Stimulated activated CD8-positive, alpha-beta memory T cell treated with anti-CD3 and anti-CD28 coated beads, Interleukin-2, amount 100 ng/mL, for 48 hours (primary cell): ENCODE measurements around the gene MRGPRX2.

Source experiments
- DNase-seq, 2 donors: peaks; one replicate each; pipeline ENCODE4 v3.0.0-alpha.2; 2020; ENCODE audit warnings: low read depth in 2 of 2

MRGPRX2 gene

DNA sequence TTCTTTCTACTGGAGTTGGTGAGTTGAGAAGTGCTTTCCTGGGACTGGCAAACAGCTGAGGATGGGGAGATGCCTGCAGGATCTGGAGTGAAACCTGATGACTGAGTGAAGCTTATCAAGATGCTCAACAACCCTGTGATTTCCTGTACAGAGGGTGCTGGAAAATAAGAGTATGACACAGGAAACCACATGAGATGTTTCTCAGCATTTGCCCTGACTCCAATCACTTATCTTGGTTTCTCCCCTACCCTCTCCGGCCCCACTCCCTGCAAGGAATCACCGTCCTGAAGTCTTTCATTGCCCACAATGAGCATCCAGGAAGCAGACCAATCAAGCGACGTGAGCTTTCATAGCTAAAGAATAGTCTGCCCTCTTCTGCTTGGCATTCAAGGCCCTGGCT is at the start of gene MRGPRX2:
TSS of gene MRGPRX2 (minus strand) at position 89 of the 400 bp plus-strand sequence. CDS start 4,315 bp downstream, outside the sequence.
- peak in 1 of 2 donors; percentile 11 for DNase-seq

DNA sequence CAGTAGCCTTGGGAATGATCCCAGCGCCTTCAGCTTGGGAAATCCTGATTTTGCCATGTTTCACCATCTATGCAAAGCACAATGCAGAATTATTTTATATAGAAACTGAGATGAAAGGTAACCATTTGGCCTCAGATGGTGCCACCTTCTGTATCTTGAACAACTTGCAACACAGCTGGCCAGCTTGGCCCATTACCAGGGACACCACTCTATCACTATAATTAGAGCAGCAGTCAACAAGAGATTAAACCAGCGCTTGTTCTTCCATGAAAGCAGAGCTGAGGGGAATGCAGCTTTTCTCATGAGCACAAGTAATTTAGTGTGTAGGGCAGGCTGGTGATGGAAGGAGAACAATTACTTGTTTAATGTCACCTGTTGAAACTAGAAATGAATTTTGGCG is 49.8 kb upstream of the MRGPRX2 start:
- DNase-seq = no peak

DNA sequence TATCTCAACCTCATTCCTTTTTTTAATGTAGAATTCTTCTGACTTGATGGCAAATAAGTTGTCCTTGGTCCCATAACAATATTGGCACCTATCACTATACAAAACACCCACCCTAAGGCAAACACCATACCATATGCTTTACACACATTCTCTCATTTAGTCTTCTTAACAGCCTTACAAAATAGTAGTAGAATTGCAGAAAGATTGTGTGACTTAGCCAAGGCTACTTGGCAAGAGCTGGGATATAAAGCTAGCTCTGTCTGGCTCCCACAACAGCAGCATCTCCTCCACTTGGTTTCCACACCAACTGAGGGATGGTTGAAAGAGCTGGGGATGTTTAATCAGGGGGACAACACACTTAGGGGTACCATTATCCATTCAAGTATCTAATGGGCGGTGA is 46.6 kb upstream of the MRGPRX2 start:
- no peak for DNase-seq

- DNase-seq = no peak
These were observed 44.5 kb upstream of the MRGPRX2 start for GRCh38 chr11:19105011-19105410.

DNA sequence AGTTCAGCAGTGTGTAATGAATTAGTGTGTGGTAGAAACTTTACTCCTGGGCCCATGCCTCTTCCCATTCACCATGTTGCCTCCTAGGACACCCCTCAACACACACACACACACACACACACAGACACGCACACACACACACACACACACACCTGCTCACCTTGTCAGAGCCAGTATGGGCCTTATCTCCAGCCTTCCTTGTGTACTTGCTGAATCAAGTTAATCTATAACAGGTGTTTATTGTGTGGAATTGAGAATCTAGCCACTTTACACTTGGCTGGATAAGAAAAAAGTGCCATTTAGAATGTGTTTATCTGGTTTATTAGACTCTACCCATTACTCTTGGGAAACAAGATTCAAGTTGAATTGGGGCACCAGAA is 42.0 kb upstream of the MRGPRX2 start:
- no peak for DNase-seq

GRCh38 chr11:19101796-19102520 is 41.4 kb upstream of the MRGPRX2 start:
- DNase-seq = no peak

DNA sequence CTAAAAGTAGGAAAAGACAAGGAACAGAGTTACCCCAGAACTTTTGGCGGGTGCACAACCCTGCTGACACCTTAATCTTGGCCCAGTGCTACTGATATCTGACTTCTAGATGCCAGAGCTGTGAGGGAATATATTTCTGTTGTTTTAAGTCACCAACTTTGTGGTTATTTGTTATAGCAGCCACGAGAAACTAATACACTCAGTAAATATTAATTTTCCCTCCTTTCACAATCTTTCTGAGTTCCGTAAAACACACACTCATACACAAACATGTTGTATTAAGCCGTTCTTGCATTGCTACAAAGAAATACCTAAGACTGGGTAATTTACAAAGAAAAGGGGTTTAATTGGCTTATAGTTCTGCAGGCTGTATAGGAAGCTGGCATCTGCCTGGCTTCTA is 40.4 kb upstream of the MRGPRX2 start:
- no peak for DNase-seq

GRCh38 chr11:19099093-19099492 is 38.6 kb upstream of the MRGPRX2 start:
- no peak for DNase-seq

DNA sequence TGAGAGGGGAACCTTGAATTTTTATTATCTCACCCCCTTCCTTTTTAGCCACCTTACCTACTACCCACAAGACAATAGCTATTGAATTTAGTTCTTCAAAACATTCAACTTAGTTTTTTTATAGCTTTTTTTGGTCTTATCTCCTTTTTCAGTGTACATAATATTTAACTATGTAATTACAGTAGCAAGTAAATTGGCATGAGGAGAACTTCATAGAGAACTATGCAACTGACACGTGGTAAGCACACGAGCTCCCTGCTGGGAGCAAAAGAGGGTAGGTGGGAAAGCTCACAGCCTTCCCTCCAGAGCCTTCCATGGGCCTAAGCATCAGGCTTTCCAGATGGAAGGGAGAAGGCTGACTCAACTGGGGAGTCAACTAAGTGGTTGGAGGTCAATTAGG is 34.3 kb upstream of the MRGPRX2 start:
- DNase-seq = no peak

- no peak for DNase-seq
These were observed 33.5 kb upstream of the MRGPRX2 start for GRCh38 chr11:19093976-19094375.

- no peak for DNase-seq
These were observed 32.3 kb upstream of the MRGPRX2 start for GRCh38 chr11:19092850-19093249.

DNA sequence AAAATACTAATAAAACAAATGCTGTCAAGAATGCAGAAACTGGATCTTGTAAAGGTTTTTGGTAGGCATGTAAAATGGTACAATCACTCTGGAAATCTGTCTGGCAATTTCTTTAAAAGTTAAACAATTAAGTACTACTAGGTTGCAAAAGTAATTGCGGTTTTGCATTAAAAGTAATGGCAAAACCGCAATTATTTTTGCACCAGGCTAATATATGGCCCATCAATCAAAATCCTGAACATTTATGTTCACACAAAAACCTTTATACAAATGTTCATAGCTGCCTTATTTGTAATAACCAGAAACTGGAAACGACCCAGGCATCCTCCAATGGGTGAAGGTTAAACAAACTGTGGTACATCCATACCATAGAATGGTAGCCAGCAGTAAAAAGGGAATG is 31.8 kb upstream of the MRGPRX2 start:
- DNase-seq = no peak

GRCh38 chr11:19091366-19091765 is 30.8 kb upstream of the MRGPRX2 start:
- no peak for DNase-seq

- DNase-seq = no peak
These were observed 28.9 kb upstream of the MRGPRX2 start for GRCh38 chr11:19089421-19089820.

GRCh38 chr11:19088791-19089190 is 28.3 kb upstream of the MRGPRX2 start:
- no peak for DNase-seq

- DNase-seq = no peak
These were observed 27.1 kb upstream of the MRGPRX2 start for GRCh38 chr11:19087658-19088057.

DNA sequence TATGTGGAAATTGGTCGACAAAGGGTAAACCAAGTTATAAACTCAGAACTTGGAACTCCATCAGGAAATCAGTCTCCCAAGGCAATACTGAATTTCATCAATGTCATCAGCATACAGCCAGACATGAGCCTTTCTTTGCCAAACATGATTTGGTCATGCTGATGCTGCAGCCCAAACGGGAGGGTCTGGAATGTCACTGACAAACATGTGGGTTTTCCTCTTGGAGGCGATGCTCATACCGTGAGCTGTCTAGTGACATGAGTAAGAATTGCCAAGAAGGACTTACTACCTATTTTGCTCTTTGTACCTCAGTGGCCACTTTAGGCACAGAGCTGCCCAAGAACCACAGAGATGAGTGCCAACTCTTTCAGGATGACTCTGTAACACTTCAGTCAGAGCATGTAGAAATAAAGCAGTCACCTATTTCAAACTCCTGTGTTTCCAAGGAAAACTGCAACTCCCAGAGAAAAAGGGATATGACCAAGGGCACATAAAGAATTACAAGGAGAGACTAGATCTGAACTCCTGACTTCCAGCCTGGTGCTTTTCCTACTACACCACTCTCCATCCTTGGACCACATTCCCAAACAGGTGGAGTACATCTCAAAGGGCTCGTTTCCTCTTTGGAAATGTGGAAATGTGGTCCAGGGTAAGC is 24.3 kb upstream of the MRGPRX2 start:
- DNase-seq = no peak

DNA sequence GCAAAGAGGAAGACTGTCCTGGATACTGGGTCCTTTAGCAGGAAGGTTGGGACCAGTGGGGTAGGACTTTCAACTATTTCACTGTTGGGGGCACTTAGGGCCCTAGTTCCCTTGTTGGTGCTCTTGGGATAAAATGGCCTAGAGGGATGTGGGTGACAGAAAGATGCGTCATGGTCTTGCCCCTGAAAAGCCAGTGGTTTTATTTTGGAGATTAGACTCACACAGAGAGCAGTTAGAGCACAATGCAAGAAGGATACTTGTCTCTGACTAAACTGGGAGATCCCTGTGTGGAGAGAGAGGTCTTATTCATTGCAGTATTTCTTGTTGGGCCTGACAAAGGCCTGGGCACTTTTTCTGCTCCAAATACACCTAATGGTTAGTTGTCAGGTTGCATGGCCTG is 22.6 kb upstream of the MRGPRX2 start:
- no peak for DNase-seq

GRCh38 chr11:19080579-19080993 is 20.1 kb upstream of the MRGPRX2 start:
- DNase-seq = no peak

- DNase-seq = no peak
These were observed 19.3 kb upstream of the MRGPRX2 start for GRCh38 chr11:19079643-19080440.

DNA sequence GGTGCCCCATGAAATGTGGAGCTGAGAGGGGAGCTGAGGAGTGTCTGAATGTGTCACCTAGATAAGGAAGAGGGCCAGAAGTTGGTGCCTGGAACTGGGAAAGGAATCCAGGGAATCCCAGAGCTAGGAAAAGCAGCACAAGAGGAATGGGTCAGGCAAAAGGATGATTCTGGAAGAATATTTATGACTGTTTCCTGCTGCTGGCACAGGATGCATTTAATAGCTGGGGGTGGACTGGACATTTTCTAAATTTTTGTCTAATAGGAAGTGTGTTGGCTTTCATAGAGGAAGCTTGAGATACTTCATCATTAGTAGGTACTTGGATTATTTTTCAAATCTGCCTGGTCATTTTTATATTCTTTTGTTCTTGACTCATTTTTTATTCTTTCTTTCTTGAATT is 17.4 kb upstream of the MRGPRX2 start:
- DNase-seq = no peak

- peak; percentile 25 to 47 for DNase-seq
These were observed 16.4 kb upstream of the MRGPRX2 start for GRCh38 chr11:19076744-19077589.
